GM10248 (cell line): ENCODE results near the gene INPP4B.

Source experiments
- CTCF ChIA-PET: fragments of 300-600 bp; sonication (Branson Sonifier 250); formaldehyde crosslinking; extraction: SDS; loops from one replicate; lab custom pipeline; 2021; ENCODE audit warnings: antibody characterized with exemption; lab: Yijun Ruan, JAX
- POLR2A ChIA-PET: fragments of 350-650 bp; sonication (Branson Sonifier 250); formaldehyde crosslinking; extraction: SDS; loops from one replicate; lab custom pipeline; 2020; ENCODE audit warnings: antibody characterized with exemption; lab: Yijun Ruan, JAX
- DNase-seq: peaks from one replicate; pipeline ENCODE4 v3.0.0; 2012; ENCODE audit errors: extremely low spot score
- CTCF ChIP-seq: IDR thresholded peaks from 2 replicates; pipeline ENCODE4 v1.5.1; 2012; ENCODE audit warnings: mild to moderate bottlenecking, low read depth; ENCODE audit errors: extremely low read depth, missing control alignments, control extremely low read depth

INPP4B gene

GRCh38 chr4:142326181-142326580 is 519.9 kb downstream of the INPP4B start:
- no peak for DNase-seq
- ChIA-PET POLR2A (no interaction called here), CTCF (interaction anchor here (1.5 kb wide), 1 partner anchor 26 kb away, joined by 4 read pairs; no protein-coding TSS in a partner anchor)
- no peak for TF ChIP-seq CTCF

GRCh38 chr4:142324572-142324971 is 521.5 kb downstream of the INPP4B start:
- no peak for DNase-seq
- ChIA-PET POLR2A (no interaction called here), CTCF (interaction anchor here (1.1 kb wide), 1 partner anchor 11 kb away, joined by 3 read pairs; no protein-coding TSS in a partner anchor)
- no peak for TF ChIP-seq CTCF

- no peak for DNase-seq
- CTCF ChIA-PET: interaction anchor here (1.0 to 1.6 kb wide), 3 partner anchors 8 to 11 kb away, joined by 3 read pairs; no protein-coding TSS in a partner anchor
- POLR2A ChIA-PET: interaction anchor here (0.7 kb wide), 1 partner anchor 235 kb away, joined by 4 read pairs; no protein-coding TSS in a partner anchor
- TF ChIP-seq CTCF: no peak
Measured at GRCh38 chr4:142322996-142323395, 523.1 kb downstream of the INPP4B start.

- TF ChIP-seq CTCF: no peak
- ChIA-PET CTCF (interaction anchor here (0.9 kb wide), 1 partner anchor 11 kb away, joined by 5 read pairs; no protein-coding TSS in a partner anchor), POLR2A (no interaction called here)
- DNase-seq: no peak
Measured at GRCh38 chr4:142318280-142318679, 527.8 kb downstream of the INPP4B start.

- ChIA-PET POLR2A (no interaction called here), CTCF (no interaction called here)
- no peak for DNase-seq
- no peak for TF ChIP-seq CTCF
Measured at GRCh38 chr4:142316913-142317312, 529.2 kb downstream of the INPP4B start.

- ChIA-PET POLR2A (no interaction called here), CTCF (no interaction called here)
- TF ChIP-seq CTCF: no peak
- no peak for DNase-seq
Measured at GRCh38 chr4:142316025-142316424, 530.1 kb downstream of the INPP4B start.

- DNase-seq: no peak
- ChIA-PET CTCF (interaction anchor here (1.5 kb wide), 1 partner anchor 21 kb away, joined by 3 read pairs; no protein-coding TSS in a partner anchor), POLR2A (no interaction called here)
- TF ChIP-seq CTCF: no peak
Measured at GRCh38 chr4:142314686-142315085, 531.4 kb downstream of the INPP4B start.
